ENCODE results near the gene PDE2A.

Gene PDE2A

DNA sequence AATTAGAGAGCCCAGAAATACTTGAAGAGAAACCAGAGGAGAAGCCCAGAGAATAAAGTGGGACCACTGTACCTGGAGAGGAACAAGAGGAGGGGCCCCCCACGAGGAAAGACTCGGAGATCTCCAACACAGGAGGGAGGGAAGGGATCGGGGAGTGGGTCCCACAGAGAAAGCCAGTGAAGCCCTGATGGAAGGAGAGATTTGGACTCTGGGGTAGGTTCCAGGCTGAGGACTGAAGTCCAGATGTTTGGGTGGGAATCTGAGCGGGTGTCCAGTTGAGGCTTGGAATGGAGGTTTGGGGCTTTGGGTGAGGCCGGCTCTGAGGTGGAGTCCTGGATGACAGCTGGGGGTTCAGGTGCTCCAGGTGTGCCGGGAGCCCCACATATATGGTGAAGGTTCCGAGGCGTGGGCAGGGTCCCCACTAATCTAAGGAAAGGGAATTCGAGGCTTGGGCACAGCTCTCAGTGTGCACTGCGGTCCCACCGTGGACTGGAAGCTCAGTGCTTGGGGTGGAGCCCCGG, 32.6 kb downstream of the PDE2A start:
- DNase-seq (ENCODE audit: insufficient read length, low spot score) (no peak), FAIRE-seq (no peak)

DNA sequence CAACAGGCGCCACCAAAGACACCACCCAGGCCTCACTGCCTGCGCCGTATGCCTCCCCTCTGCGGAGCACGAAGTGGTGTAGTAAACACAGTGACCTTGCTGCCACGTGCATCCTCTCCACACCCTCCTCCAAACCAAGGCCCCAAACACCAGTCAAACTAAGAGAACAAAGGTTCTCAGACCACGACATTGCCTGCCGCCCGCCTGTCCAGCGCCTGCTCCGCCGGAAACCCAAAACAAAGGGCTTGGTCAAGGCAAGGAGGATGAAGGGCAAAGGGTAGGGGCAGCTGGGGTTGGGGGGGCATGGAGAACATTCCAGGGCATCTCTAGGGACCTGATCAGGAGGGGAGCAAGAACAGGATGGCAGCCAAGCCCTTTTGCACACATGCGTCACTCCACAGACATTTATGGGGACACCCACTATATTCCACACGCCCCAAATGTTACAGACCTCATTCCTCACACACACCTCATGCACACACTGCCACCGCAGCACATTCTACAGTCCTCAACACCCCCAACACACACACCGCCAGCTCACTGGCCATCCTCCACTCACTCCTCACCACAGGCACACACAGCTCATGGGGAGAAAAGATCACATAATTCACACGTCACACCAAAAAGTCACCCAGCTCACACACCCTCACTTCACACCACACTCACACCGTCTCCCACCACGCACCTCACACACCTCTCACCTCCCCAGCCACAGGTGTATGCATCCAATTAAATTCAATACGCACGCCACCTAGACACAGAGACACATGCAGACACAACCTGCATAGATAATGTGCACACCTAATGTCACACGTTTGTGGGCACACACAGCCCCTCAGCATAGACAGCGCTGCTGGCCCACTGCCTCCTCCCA, 34.5 kb downstream of the PDE2A start:
- DNase-seq (ENCODE audit: insufficient read length, low spot score) (no peak), FAIRE-seq (no peak)

DNA sequence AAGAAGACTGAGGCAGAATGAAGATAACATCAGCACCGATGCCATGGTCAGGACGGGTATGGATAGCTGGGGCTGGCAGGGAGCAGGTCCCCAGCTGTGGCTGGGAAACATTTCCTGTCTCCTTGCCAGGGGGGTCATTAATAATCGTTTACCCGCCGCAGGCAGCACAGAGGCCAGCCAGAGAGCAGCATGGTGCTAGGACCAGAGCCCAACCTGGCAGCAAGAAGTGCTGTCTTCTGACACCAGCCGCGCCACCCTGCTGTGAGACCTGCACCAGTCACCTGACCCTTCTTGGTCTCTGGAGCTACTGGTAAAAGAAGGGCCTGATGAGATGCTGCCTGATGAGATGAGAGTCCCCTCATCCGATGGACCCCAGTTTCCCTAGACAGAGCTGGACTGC, 36.3 kb downstream of the PDE2A start:
- FAIRE-seq, result no peak

DNA sequence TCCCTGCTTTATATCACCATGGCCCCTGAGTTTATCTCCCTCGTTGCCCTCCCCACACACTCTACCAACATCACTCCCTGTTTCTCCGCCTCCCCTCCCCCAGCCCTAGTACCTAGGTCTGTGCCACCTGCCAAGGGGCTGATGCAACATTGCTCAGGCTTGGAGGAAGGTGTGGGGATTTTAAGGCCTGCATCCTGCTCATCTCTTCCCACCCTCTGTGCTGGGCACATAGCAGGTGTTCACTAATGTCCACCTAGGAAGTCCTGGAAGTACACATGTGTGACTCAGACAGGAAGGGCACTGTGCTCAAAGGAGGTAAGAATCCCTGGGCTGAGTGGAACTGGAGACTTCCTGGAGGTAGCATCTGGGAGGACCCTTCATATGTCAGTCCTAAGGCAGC, 37.0 kb downstream of the PDE2A start:
- DNase-seq (ENCODE audit: insufficient read length, low spot score) (no peak), FAIRE-seq (no peak)

More for the DNA sequence above, 36.3 kb downstream of the PDE2A start:
- DNase-seq (ENCODE audit: insufficient read length, low spot score), result no peak

DNA sequence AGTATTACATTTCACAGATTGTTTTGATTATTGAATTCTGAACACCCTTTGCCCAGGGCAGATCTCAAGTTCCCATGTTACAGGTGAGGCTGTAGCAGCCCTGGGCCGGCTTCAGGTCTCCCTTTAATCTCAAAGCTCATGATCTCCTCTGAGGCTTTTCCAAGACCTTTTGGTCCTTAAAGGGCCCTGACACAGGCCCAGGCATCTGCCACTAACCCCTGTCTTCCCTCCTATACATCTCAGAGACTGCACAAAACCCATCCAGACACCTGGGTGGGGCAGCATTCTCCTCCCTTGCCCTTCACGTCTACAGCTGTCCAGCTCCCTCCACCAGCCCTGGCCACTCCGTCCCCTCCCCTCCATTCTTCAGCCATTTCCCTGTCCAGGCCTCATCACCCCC, 37.8 kb downstream of the PDE2A start:
- FAIRE-seq (no peak), DNase-seq (ENCODE audit: insufficient read length, low spot score) (no peak)

DNA sequence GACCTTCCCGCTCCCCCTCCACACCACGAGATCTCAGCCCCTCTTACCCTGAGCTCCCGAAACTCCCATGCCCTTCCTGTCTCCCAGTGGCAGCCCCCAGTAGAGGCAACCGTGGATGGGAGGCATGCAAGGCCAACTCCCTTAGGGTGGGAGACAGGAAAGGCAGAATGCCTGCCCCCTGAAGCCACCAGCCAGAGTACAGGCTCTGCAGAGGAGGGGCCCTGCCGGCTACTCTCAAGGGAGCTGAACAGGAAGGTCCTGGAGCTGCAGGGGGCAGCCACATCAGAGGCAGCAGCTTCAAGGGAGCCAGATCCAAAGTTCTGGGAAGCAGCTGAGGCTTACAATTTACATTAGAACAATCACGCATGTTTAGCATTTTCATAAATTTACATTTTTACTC, 38.3 kb downstream of the PDE2A start:
- no peak for DNase-seq (ENCODE audit: insufficient read length, low spot score)
- no peak for FAIRE-seq

DNA sequence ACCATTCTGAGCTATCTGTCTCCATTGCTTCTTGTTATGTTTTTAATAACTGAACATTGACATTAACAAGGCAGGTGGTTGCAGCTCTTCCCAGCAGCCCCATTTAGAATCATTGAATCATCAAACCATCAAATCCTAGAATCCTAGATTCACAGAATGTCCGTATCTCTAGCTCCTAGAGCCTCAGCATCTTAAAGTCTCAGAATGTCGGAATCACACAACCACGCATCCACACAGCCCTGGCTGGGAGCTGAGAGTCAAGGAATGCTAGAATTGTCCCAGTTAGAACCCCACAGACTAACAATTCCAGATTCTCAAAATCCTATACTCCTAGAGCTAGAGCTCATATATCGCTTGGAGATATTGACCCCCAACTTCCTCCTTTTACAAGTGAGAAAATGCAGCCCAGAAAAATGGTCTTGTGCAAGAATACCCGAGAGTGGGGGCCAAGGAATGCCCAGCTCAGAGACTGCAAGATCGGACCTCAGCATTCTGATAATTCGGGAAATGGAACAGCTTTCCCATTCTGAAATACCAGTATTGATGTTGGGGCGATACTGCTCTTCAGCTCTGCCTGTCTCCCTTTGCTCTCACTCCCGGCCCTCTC, 38.8 kb downstream of the PDE2A start:
- DNase-seq (ENCODE audit: insufficient read length, low spot score) (no peak), FAIRE-seq (no peak)

DNA sequence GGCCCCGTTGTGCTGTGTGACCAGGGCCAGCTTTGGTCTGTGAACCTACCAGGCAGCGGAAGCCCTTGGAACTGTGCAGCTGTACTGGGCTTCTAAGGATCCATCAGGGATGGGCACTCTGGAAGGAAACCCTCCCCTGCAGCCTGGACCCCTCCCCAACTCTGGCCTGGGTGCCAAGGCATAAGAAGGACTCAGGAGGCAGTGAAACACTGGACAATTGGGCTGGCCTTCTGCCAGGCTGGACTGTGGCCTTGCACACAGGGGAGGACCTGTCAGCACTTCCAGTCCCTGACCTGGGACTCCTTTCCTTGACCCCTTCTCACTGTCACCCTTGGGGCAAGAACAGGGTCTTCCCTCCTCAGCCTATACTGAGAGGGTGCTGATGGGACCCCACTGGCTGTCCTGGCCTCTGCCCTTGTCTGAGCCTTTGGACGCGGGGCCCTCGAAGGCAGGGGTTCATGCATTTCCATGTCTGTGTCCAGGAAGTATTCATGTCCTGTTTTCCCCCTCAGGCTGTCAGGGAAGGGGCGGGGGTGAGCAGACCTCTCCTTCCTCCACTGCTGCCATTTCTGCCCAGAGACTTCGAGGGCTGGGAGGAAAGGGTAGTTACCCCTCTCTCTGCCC, 39.6 kb downstream of the PDE2A start:
- no peak for DNase-seq (ENCODE audit: insufficient read length, low spot score)
- no peak for FAIRE-seq

DNA sequence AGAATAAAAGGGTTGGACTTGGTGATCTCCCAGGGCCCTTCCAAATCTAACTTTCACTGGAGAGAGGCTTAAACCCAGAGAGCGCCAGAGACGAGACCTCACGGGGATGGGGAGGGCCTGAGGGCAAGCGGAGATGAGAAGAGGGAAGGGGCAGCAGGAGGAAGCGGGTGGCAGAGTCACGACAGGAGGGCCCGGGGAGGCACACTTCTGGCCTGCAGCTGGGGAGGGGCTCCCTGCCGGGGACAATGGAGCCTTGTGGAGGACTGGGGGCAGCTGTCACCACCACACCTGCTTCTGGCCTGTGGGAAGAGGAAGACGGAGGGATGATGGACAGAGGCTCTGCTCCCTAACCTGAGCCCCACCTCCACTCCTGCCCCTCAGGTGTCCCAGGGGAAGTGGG, 40.2 kb downstream of the PDE2A start:
- no peak for FAIRE-seq
- DNase-seq (ENCODE audit: insufficient read length, low spot score), result no peak

DNA sequence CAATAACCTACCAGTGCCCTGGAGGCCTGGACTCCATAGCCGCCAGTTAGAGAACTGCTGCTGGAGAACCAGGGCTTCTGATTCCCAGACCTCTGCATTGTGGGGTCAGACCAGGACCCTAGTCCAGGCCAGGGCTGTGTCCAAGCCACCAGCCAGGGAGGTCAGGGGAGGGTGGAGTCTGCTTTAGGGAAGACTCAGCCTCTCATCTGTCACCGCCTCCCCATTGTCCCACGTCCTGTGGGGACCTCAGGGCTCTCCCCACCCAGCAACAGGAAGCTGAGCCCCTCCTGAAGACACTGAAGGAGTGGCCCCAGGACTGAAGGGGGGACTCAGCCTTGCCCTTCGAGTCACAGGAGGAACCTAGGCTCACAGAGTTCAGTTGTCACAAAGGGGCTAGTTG, 41.2 kb downstream of the PDE2A start:
- FAIRE-seq, result no peak

DNA sequence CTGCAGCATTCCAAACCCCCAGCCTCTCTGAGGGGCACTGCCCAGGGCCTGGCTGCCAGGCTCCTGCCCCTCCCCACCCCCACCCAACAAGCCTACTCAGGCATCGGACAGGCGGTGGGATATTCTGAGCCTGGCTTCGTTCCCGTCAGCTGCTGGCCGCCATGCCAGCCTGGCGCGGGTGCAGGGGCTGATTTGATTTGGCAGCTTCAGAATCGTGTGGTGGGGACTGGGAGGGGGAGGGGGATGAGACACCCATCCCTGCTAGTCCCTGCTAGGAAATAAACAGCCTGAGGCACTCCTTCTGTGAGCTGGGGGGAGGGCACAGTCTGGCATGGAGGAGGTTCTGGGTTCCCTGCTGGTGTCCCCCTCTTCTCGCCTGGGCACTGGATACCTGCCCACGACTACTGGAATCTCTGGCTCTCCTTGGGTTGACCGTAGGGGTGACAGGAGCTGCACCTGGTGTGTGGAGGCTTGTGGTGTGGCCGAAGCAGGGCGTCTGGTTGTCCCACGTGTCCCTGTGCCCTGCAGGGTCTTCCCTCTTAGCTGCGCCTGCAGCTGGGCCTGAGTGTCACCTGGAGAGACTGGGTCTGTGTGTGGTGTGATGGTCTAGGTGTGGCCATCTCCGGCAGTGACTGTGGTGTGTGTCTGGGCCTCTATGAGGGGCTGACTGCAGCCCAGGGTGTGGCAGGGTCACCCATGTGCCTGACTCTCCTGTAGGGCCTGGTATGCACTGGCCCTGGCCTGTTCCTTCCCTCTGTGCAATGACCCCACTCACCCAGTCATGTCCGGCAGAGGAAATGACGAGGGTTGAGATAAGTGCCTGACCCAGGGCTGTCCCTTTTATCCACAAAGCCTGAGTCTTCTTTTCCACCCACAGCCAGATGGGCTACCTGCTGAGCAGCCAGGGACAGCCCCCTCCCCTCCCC, 42.2 kb downstream of the PDE2A start:
- FAIRE-seq (no peak), DNase-seq (ENCODE audit: insufficient read length, low spot score) (no peak)

More for the DNA sequence above, 41.2 kb downstream of the PDE2A start:
- no peak for DNase-seq (ENCODE audit: insufficient read length, low spot score)

DNA sequence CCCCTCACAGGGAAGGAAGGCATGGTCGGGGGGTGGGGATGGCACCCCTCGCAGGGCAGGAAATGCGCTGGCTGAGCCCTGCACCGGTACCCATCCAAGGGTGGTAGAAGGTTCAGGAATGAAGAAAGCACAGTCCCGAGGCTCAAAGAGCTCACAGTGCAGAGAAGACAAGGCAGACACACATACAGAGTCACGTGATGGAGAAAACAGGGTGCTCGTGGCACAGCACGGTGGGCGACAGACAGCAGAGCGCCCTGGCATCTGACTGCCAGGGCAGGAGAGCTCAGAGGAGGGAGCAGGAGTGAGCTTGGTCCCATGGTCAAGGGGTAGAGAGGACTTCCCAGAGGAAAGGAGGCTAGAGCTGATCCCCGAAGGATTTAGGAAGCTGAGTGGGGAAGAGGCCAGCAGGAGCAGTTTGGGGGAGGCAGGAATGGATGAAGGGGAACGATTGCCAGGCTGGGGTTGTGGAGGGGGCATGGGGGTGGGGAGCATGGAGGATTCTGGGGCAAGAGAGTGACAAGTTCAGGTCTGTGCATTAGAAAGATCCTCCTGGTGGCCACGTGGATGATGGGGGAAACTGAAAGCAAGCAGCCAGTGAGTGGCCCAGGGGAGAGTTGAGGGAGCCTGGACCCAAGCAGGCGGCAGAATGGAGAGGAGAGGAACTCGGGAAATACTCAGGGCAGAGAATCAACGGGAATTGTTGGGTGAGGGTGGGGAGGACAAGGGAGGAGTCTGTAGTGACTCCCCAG, 43.9 kb downstream of the PDE2A start:
- FAIRE-seq (no peak), DNase-seq (ENCODE audit: insufficient read length, low spot score) (no peak)

DNA sequence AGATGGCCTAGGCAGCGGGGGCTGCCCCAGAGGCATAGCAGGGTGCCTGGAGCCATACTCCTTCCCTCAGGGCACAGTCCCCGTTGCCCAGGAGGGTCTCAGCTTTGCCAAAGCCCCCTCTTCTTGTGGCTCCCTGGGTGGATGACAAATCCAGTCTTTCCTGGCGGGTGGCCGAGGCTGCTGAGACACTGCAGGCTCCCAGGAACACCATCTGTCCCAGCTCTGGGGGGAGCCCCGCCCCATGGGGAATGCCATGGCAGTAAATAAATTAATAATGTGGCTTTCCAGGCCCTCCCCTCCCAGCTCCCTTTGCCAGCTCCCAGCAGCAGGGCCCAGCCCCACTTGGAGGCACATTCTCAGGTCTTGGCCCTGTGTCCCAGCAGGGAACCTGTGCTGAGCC, 45.0 kb downstream of the PDE2A start:
- DNase-seq (ENCODE audit: insufficient read length, low spot score) (no peak), FAIRE-seq (no peak)

DNA sequence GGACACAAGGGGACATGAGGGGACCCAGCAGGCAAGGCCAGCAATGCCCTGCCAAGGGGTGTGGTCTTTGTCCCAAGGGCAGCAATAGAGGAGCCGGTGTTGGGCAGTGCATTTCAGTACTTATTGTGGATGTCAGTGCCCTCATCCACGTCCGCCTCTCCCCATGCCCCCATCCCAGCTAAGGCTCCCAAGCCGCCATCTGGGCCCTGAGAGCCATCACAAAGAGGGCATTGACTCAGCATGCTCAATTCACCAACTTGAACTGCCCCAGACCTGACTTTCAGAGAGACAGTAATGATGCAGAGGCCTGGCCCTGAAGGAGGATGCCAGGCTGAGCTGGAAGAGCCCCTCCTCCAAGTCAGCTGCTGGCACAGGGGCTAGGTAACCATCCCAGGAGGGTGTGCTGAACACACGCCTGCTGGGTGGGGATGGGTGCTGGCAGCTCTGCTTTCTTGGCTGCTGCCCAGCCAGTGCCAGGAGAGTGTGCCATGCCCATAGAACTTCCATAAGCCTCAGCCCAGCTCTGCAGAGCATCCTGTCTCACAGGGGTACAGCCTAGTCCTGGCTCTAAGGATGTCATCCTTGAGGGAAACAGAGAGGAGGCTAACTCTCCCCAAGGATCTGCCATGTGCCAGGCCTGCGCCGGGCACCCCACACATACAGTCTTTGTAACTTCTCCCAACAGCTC, 46.5 kb downstream of the PDE2A start:
- no peak for FAIRE-seq
- DNase-seq (ENCODE audit: insufficient read length, low spot score), result no peak

DNA sequence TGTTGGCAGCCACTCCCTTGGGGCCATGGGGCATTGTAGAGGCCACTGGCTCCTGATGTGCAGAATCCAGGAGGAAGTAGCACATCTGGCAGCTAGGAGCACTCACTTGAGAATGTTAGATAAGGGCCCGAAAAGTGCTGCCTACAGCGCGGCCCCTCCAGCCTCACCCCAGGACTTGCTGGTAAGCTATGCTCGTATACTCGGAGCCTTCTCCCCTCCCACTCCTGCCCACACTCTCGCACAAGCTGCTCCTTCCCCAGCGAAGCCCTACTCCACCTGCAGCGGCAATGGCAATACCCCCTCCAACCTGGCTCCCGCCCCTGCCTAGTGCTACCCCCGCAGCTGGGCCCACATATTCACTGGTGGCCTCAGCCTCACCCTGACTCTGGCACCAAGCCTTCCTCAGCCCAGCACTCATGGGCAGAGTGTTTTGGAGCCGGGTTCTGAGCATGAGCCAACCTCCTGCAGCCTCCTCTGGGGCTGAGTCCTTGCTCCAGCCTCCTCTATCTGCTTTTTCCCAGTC, 47.7 kb downstream of the PDE2A start:
- no peak for DNase-seq (ENCODE audit: insufficient read length, low spot score)
- FAIRE-seq, result no peak

DNA sequence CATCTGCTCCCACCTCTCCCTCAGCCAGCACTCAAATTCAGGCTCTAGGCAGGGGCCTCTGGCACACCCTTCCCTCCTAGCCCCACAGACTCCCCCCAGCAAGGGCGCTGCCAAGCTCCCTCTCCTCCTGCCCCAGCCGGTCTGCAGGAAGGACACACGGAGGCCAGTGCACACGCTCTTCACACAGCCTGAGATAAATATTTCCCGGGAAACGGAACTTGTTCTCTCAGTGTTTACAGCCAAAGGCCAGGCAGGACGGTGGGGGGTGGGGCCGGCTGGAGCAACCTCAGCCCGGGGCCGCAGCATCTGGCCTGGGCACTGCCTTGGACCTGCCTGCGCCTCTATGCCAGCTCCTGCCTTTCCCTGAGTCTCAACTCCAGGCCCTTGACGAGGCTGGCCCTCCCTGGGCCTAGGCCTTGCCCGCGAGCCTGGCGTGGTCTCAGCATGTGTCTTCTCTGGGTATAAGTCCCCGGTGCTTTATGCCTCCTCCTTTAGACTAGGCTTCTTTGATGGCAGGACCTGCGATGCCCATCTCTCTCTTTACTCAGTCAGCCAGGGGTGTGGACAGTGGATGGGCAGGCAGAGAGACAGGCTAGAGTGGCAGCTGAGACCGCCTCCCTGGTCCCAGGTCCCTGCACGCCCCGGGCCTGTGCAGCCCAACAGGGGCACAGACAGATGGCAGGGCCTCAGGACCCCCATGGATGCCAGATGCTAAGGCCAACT, 48.4 kb downstream of the PDE2A start:
- no peak for DNase-seq (ENCODE audit: insufficient read length, low spot score)
- FAIRE-seq, result no peak

DNA sequence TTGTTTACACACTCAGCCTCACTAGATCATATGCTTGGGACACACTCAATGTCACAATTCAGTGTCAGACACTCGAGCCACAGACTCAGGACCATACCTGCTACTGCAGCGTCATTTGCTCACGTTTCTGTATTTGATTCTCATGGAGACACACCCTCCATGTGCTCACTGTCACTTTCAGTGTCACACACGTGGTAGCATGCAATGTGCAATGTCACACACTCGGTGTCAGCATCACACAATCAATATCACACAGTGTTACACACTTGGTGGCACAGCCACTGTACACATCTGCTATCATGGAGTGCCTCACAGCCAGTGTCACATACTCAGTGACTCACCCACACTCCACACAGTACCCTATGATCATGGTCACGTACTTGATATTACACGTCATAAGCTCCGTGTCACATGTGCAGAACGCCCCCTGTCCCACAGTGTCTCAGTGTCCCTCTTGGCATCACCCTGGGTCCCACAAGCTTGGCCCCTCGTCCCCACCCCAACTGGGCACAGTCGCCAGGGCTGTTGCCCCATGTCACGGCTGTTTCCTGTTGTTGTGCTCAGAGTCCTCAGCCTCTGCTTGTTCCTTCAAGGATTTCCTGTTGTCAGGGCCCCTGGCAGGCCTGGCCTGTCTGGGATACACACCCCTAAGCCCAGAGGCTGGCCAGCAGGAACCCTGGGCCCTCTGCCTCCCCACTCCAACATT, 49.6 kb downstream of the PDE2A start:
- DNase-seq (ENCODE audit: insufficient read length, low spot score) (no peak), FAIRE-seq (no peak)

DNA sequence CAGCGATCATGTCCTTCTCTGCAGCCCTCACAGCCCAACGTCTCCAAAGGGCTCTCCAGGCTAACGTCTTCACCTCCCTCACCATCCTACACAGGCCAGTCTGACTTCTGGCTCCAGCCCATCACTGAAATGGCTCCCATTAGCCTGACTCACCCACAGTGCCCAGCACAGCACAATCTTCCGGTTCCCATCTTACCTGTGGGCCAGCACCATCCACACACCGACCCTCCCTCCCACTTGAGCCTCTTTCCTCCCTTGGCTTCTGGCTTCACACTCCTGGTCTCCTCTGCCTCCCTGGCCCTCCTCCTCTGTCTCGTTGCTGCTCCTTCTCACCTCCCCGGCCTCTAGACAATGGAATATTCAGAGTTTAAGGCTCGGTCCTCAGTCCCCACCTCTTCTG, 51.2 kb downstream of the PDE2A start:
- FAIRE-seq, result no peak
- DNase-seq (ENCODE audit: insufficient read length, low spot score), result no peak
